ENCODE measurements around the gene DPH3. TPM values are rescaled to one million over a fixed set of nuclear protein-coding genes. Genes with fewer than 3 reads are reported as not detected.

DPH3 gene
- polyA plus RNA-seq, 1 of the 3 experiments (the other 2 are of a cell fraction), result 8.5 TPM

DNA sequence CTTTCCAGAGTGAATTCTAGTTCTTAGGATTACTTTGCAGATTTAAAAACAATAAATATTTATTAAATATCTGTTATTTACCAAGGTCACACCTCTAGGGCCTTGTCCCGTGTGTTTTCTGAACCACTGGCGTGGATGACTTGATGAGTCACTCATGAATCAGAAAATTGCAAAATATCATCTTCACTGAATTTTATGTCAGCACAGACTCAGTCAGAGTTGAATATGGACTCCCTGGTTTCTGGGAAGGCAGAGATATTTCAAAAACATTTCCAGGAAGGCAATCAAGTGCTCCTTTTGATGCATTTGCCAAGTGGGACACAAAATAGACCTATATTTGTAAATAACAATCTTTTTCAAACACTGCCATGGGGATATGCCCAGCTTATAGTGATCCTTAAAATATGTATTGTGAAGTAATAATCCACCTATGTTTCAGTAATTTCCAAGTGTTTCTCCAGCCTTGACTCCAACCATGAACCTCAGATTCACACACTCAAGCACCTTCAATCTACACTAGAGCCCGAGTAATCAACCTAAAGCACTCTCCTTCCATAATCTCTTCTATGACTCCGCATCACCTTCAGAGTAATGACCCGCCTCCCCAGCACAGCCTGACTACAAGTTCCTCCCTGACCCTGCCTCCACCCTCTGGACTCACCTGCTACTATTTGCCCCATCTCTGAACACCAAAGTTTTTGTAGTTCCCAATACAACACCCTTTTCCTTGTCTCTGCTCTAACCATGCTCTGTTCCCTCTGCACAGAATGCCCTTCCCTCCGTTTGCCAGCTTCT, 24.3 kb downstream of the DPH3 start:
- H3K9me2 ChIP-seq, result no peaks in the 10 kb centered on the region
- H3F3A ChIP-seq (replicated peaks; ENCODE audit: insufficient read depth), result no peaks in the 10 kb centered on the region
- H3K9ac ChIP-seq, result no peak overlapping the region
- no peaks in the 10 kb centered on the region for H3K27me3 ChIP-seq (ENCODE audit: insufficient read depth)
- H3K27ac ChIP-seq (ENCODE audit: low read depth in 2 of 2, low read length in 1 of 2), result peak overlapping the region; percentile 47 to 51; a peak in 3 of 4 replicates
- DNase-seq, result no peak
- H4K20me1 ChIP-seq (ENCODE audit: insufficient read depth), result no peaks in the 10 kb centered on the region
- H3K4me1 ChIP-seq (ENCODE audit: control insufficient read depth in 1 of 2, insufficient read depth in 2 of 2, low read depth in 1 of 2, low read length in 1 of 2), result peaks cover 6 to 11% of the 10 kb centered on the region in 2 experiments; a peak in 2 of 4 replicates
- H3K79me2 ChIP-seq (ENCODE audit: insufficient read depth), result no peaks in the 10 kb centered on the region
- POLR2A ChIA-PET, result no interaction called here
- CTCF ChIA-PET, result interaction anchor here (1.0 kb wide), 1 partner anchor 46 kb away, joined by 3 read pairs; no protein-coding TSS in a partner anchor
- H3K36me3 ChIP-seq (replicated peaks in 1 of 2; ENCODE audit: control insufficient read depth in 1 of 2, insufficient read depth in 2 of 2, low read length in 1 of 2), result no peaks in the 10 kb centered on the region
- no peaks in the 10 kb centered on the region for H3K9me3 ChIP-seq
- H2AFZ ChIP-seq (ENCODE audit: low read depth), result peak overlapping the region; percentile 42; the same call in 1 of the 2 replicates
- TF ChIP-seq, protein P1, sequence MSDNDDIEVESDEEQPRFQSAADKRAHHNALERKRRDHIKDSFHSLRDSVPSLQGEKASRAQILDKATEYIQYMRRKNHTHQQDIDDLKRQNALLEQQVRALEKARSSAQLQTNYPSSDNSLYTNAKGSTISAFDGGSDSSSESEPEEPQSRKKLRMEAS (IDR thresholded peaks at IDR 0.05; ENCODE audit: low read depth), result peak; percentile 50; the same call in 1 of the 2 replicates
- TF ChIP-seq FOXM1 (IDR thresholded peaks at IDR 0.05; ENCODE audit: low read depth) (no peak), JUND (IDR thresholded peaks at IDR 0.05) (peak; percentile 78), FOSL2 (IDR thresholded peaks at IDR 0.05; ENCODE audit: borderline replicate concordance, low read depth) (peak; percentile 90), RXRA (IDR thresholded peaks at IDR 0.05; ENCODE audit: borderline replicate concordance, low read depth) (0 out of 2 replicates have a peak, but pooled peaks have one; percentile 21), NFIC (IDR thresholded peaks at IDR 0.05; ENCODE audit: borderline replicate concordance) (0 out of 2 replicates have a peak, but pooled peaks have one; percentile 16)
- TF ChIP-seq, protein P2, sequence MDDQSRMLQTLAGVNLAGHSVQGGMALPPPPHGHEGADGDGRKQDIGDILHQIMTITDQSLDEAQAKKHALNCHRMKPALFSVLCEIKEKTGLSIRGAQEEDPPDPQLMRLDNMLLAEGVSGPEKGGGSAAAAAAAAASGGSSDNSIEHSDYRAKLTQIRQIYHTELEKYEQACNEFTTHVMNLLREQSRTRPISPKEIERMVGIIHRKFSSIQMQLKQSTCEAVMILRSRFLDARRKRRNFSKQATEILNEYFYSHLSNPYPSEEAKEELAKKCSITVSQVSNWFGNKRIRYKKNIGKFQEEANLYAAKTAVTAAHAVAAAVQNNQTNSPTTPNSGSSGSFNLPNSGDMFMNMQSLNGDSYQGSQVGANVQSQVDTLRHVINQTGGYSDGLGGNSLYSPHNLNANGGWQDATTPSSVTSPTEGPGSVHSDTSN (IDR thresholded peaks at IDR 0.05), result 0 out of 2 replicates have a peak, but pooled peaks have one; percentile 31
- TF ChIP-seq, protein P3, sequence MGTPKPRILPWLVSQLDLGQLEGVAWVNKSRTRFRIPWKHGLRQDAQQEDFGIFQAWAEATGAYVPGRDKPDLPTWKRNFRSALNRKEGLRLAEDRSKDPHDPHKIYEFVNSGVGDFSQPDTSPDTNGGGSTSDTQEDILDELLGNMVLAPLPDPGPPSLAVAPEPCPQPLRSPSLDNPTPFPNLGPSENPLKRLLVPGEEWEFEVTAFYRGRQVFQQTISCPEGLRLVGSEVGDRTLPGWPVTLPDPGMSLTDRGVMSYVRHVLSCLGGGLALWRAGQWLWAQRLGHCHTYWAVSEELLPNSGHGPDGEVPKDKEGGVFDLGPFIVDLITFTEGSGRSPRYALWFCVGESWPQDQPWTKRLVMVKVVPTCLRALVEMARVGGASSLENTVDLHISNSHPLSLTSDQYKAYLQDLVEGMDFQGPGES (IDR thresholded peaks at IDR 0.05; ENCODE audit: low read depth, low read length), result no peak
- 60% methylated on average over 6 of the region's 6 CpGs for WGBS (ENCODE audit: low lambda C conversion rate)
- peak overlapping the region; percentile 11; the same call in 1 of the 2 replicates for H3K4me2 ChIP-seq
- H3K4me3 ChIP-seq (ENCODE audit: low read depth in 2 of 2, low read length in 1 of 2), result no peak overlapping the region

DNA sequence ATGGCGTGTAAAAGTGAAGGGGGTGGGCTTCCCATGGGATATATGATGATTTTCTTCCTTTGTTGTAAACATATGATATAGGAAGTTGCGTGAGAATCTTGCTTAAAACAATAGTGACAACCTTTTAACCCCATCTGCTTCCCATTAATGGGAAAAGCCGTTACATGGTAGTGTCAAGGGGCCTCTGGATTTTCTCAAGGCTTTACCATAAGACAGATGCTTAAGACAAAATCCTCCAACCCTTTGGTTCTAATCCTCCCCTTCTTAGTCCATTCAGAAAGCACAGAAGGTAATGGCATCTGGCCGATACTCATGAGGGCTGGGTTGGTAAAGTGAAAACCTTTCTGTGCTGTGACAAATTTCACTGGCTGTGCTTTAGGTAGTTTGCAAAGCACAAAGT, 25.0 kb downstream of the DPH3 start:
- no peaks in the 10 kb centered on the region for H3K9me3 ChIP-seq
- H3K36me3 ChIP-seq (replicated peaks in 1 of 2; ENCODE audit: control insufficient read depth in 1 of 2, insufficient read depth in 2 of 2, low read length in 1 of 2), result no peaks in the 10 kb centered on the region
- ChIA-PET CTCF (interaction anchor here (0.9 kb wide), 1 partner anchor 311 kb away, joined by 3 read pairs; no protein-coding TSS in a partner anchor), POLR2A (no interaction called here)
- no peak overlapping the region for H3K9ac ChIP-seq
- peak overlapping the region; percentile 16; the same call in 1 of the 2 replicates for H3K4me2 ChIP-seq
- H3K4me1 ChIP-seq (ENCODE audit: control insufficient read depth in 1 of 2, insufficient read depth in 2 of 2, low read depth in 1 of 2, low read length in 1 of 2), result peaks cover 6 to 11% of the 10 kb centered on the region in 2 experiments; a peak in 2 of 4 replicates
- no peaks in the 10 kb centered on the region for H3K79me2 ChIP-seq (ENCODE audit: insufficient read depth)
- H3K9me2 ChIP-seq, result no peaks in the 10 kb centered on the region
- no peaks in the 10 kb centered on the region for H4K20me1 ChIP-seq (ENCODE audit: insufficient read depth)
- no peak overlapping the region for H3K4me3 ChIP-seq (ENCODE audit: low read depth in 2 of 2, low read length in 1 of 2)
- H3K27me3 ChIP-seq (ENCODE audit: insufficient read depth), result no peaks in the 10 kb centered on the region
- H3K27ac ChIP-seq (ENCODE audit: low read depth in 2 of 2, low read length in 1 of 2), result peak overlapping the region; percentile 47 to 51; a peak in 3 of 4 replicates
- H2AFZ ChIP-seq (ENCODE audit: low read depth), result peak overlapping the region; percentile 42; the same call in 1 of the 2 replicates
- no peaks in the 10 kb centered on the region for H3F3A ChIP-seq (replicated peaks; ENCODE audit: insufficient read depth)
- 53% methylated on average over 4 of the region's 4 CpGs for WGBS (ENCODE audit: low lambda C conversion rate)
- DNase-seq, result no peak
- TF ChIP-seq MEF2A (IDR thresholded peaks at IDR 0.05; ENCODE audit: borderline replicate concordance, low read depth), result no peak
- TF ChIP-seq RCOR1 (IDR thresholded peaks at IDR 0.05; ENCODE audit: low read length), result no peak
- TF ChIP-seq, protein P2 (IDR thresholded peaks at IDR 0.05), result 0 out of 2 replicates have a peak, but pooled peaks have one; percentile 20
- 0 out of 2 replicates have a peak, but pooled peaks have one; percentile 16 for TF ChIP-seq POLR2AphosphoS5 (IDR thresholded peaks at IDR 0.05; ENCODE audit: low read depth, low read length)
- no peak for TF ChIP-seq GABPA (IDR thresholded peaks at IDR 0.05; ENCODE audit: low read depth)
- TF ChIP-seq, protein P4, sequence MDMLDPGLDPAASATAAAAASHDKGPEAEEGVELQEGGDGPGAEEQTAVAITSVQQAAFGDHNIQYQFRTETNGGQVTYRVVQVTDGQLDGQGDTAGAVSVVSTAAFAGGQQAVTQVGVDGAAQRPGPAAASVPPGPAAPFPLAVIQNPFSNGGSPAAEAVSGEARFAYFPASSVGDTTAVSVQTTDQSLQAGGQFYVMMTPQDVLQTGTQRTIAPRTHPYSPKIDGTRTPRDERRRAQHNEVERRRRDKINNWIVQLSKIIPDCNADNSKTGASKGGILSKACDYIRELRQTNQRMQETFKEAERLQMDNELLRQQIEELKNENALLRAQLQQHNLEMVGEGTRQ (IDR thresholded peaks at IDR 0.05; ENCODE audit: borderline replicate concordance, low read depth, low read length), result no peak
- TF ChIP-seq EP300 (IDR thresholded peaks at IDR 0.05; ENCODE audit: borderline replicate concordance in 1 of 2, low read depth in 1 of 2, low read length in 1 of 2), result 0 out of 4 replicates have a peak, but pooled peaks of 1 of the 2 experiments have one; percentile 30
- no peak for TF ChIP-seq GATA2 (CRISPR knock-in tag; IDR thresholded peaks at IDR 0.05)
- TF ChIP-seq RAD21 (IDR thresholded peaks at IDR 0.05; ENCODE audit: low read length), result no peak
- no peak for TF ChIP-seq FOXJ3 (CRISPR knock-in tag; IDR thresholded peaks at IDR 0.05)
- TF ChIP-seq TCF12 (IDR thresholded peaks at IDR 0.05), result peak; percentile 87
- TF ChIP-seq RXRA (IDR thresholded peaks at IDR 0.05; ENCODE audit: borderline replicate concordance, low read depth), result no peak
- TF ChIP-seq FOSL2 (IDR thresholded peaks at IDR 0.05; ENCODE audit: borderline replicate concordance, low read depth), result no peak

All from SK-N-SH (cell line).